Hematopoietic multipotent progenitor cell treated with erythropoietin and hydrocortisone succinate and interleukin-3 and kit ligand, for 6 days (in vitro differentiated cells): Measurements from ENCODE around the gene CAPN9.
"Not testable (repeated sequence)": the region's sequence is repeated elsewhere in the genome, so short reads cannot be mapped to it uniquely, and the experiment has no call there.

Source experiments
- DNase-seq: peaks from one replicate; pipeline ENCODE4 v3.0.0-alpha.2; 2015

The CAPN9 gene, protein sequence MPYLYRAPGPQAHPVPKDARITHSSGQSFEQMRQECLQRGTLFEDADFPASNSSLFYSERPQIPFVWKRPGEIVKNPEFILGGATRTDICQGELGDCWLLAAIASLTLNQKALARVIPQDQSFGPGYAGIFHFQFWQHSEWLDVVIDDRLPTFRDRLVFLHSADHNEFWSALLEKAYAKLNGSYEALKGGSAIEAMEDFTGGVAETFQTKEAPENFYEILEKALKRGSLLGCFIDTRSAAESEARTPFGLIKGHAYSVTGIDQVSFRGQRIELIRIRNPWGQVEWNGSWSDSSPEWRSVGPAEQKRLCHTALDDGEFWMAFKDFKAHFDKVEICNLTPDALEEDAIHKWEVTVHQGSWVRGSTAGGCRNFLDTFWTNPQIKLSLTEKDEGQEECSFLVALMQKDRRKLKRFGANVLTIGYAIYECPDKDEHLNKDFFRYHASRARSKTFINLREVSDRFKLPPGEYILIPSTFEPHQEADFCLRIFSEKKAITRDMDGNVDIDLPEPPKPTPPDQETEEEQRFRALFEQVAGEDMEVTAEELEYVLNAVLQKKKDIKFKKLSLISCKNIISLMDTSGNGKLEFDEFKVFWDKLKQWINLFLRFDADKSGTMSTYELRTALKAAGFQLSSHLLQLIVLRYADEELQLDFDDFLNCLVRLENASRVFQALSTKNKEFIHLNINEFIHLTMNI

DNA sequence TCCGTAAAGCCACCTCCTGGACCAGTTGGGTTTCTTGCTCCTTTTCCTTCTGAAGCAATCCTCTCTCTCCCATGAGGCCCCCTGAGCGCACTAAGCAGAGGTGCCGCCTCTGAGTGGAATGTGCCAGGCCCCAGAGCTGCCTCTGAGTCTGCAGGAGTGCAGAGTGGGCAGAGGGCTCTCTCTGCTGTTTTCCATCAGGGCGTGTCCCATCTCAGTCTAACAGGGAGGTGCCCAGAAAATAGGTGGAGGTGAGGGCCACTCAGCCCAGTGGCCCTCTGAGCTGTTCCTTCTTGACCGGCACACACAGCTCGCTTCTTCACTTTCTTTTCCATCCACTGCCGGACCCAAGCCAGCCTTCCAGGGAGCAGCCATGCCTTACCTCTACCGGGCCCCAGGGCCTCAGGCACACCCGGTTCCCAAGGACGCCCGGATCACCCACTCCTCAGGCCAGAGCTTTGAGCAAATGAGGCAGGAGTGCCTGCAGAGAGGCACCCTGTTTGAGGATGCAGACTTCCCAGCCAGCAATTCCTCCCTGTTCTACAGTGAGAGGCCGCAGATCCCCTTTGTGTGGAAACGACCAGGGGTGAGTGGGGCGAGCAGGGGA lies at the start of gene CAPN9:
TSS of gene CAPN9 (plus strand) at position 262 of the 604 bp plus-strand sequence. CDS start at position 371, 109 bp downstream.
- no peak for DNase-seq

DNA sequence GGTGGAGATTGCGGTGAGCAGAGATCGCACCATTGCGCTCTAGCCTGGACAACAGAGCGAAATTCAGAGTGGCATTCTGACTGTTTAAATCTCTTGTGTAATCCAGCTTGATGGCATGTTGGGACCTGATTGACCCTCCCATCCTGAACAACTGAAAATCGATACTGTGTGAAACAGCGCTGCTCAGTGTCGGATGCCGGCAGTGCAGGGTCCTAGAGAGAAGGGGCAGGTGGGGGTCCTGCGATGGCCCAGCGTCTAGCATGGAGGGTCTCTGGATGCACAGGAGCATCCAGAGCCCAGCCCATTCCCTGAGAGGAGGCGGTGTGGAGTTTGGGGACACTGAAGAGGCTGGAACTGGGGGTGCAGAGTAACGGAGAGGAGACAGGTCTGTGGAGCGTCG lies 49.1 kb upstream of the CAPN9 start:
- no peak for DNase-seq

DNA sequence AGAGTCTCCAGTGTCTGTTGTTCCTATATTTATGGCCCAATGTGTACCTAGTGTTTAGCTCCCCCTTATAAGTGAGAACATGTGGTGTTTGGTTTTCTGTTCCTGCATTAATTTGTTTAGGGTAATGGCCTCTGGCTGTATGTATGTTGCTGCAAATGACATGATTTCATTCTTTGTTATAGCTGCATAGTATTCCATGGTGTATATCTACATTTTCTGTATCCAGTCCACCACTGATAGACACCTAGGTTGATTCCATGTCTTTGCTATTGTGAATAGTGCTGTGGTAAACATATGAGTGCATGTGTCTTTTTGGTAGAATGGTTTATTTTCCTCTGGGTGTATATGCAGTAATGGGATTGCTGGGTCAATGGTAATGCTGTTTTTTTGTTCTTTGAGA lies 48.2 kb upstream of the CAPN9 start:
- not testable (repeated sequence) for DNase-seq

DNA sequence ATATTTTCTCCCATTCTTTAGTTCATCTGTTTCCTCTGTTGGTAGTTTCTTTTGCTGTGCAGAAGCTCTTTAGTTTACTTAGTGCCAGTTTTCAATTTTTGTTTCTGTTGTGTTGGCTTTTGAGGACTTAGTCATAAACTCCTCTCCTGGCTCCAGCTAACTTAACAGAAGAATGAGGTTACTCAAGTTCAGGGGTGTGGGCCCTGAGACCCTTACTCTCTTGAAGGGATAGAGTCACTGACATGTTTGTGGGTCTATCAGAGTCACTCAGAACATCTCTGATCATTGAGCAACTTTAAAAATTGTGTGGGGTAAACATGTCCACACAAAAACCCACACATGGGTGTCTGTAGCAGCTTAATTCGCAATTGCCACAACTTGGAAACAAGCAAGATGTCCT lies 47.5 kb upstream of the CAPN9 start:
- DNase-seq: no peak

DNA sequence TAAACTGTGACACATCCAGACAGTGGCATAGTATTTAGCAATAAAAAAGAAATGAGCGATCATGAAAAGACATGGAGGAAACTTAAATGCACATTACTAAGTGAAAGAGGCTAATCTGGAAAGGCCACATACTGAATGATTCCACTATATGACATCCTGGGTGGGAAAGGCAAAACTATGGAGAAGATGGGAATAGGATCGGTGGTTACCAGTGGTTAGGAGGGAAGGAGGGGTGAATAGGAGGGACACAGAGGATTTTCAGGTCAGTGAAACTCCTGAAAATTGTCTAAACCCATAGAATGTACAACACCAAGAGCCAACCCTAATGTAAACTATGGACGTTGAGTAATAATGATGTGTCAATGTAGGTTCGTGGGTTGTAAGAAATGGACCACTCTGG lies 47.1 kb upstream of the CAPN9 start:
- DNase-seq: no peak

DNA sequence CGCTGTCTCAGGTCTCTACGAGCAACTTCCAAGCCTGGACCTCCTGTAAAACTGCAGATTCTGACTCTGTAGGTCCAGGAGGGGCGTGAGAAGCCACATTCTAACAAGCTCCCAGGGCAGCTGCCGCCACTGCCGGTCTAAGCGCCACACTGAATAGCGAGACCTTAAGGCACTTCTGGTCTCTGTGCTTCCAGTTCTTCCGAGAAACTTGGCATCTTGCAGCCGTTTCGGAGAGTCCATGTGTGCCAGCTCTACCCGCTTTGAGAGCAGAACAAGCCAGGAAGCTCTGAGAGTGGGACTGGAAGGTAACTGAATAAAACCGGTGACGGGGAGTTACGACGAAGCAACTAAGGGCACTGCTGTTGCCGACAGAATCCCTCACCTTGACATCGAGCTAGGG lies 45.8 kb upstream of the CAPN9 start:
- no peak for DNase-seq

DNA sequence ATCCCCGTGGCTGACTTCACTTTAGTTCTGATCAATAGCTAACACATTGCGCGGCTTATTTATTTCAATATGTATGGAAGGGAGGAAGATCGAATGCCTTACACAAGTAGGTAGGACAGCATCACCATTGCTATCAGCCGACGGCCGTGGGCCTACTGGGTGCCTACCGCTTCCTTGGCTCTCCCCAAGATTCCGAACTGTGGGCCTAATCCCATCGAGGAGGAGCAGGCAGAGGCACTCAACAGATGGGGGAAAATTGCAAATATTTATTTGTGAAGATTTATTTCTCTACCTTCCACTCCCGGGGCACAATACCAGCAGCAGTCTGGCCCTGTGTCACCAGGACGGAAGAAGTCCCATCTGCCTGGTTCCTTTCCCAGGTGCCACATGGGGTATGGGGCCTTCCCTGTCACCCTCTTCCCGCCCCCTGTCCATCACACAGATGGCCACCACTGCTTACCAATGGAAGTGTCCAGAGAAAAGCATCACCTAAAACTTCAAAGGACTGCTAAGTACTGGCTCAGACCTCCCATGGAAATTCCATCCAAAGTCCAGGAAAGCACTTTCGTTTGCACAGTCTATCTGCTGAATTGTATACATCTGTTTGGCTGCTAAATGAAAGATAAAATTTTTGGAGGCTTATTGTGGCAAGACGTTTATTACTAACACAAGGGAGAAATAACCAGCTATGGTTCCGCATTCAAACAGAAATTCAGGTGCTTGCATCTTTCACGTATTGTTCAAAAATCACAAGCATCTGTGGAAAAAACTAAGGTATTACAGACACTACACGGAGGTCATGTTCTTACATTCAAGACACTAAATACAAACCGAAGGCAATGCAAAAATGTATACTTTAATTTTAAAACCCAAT lies 45.1 kb upstream of the CAPN9 start:
- no peak for DNase-seq

DNA sequence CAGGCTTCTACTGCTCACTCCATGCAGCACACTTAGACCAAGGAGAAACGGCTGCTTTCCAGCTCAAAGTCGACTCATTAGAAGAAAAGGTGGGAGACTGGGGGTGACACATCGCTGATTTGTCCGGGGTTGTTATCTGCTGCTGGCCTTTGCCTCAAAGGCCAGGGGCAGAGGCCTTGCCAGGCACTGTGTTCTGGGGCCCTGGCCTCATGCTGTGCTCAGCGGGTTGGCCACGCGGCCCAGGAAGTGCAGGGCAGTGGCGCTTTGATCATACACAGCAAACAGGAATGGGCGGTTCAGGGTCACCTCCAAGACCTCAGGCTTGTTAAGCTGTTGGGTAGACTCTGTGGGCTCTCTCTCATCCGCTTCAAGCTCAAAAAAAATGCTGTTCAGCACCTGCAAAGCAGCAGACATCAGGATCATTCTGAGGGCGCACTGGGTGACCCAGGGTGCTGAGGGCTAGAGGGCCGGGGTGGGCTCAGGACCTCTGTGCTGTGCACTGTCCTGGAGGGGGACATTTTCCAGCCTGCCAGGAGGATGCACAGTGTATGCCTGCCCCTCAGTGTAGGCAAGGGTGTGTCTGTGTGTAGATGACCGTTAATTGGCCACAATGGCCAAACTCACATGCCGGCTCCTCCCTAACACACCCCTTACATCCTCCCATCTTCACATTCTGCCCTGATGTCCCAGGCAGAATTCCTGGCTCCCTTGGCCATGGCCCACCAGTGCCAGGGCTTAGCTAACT lies 44.1 kb upstream of the CAPN9 start:
- no peak for DNase-seq

DNA sequence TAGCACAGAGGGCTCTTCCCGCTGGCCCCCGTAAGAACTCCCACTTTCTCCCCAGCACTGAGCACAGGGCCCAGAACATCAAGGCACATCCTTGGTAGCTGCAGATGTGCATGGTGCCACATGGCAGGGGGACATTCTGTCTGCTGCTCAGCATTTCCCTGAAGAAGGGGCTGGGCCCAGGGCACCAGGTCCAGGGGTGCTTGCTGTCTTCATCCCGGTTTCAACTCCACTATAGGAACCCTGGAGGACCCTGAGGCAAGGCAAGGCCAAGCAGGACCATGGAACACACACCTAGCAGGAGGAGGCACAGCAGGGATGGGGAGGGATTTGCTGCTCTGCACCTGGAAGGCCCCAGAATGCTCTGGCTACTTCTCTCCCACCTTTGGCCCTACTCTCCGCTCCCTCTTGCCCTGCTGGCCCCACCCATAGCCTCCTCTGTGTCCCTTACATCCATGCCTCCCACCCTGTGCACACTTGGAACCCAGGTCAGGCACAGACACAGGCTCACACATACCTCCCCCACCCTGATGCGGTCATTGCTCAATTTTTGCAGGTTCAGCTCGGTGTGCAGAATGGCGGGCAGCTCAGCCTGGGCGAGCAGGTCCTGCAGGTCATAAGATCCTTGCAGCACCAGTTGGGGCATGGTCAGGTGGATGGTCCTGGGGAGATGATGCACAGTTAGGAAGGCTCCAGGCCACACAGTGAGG lies 43.4 kb upstream of the CAPN9 start:
- no peak for DNase-seq

DNA sequence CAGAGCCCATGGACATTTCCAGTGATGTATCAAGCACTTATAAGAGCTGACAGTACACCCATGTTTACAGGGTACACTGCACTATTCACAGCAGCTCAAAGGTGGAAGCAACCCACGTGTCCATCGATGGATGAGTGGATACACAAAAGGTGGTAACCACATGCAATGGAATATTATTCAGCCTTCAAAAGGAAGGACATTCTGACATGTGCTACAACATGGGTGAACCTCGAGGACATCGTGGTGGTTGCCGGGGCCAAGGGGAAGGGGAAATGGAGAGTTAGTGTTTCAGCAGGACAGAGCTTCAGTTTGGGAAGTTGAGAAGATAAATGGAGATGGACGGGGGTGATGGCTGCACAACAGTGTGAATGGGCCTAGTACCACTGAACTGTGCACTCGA lies 42.4 kb upstream of the CAPN9 start:
- no peak for DNase-seq

DNA sequence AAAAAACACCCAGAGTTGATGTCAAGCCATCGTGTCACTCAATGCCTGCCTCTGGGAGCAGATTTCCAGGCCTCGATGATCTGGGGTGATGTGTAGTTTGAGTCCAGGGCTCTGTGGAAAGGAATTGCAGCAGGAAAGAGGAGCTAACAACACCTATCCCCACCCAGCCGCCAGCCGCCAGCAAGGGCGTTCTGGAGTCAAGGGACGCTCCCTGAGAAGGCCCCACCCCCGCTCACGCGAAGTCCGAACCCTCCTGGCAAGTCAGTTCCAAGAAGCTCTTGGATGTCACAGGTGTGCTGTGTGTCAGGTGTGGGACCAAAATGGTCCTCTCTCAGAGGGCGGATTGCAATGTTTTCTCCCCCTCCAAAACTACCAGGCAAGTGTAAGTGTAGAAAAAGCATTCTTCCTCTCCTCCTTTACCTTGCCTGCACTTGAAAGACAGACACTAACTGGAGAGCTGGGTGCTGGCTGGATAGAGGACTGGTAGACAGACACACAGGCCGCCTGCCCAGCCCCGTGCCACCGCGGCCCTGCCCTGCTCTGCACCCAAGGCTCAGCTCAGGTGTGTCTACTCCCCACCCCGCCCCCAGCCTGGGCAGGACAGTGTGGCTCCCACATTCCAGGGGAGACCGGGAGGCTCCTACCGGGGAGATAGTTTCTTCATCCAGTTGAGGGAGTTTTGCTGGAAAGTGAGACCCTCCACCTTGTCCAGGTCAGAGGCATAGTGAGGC lies 41.7 kb upstream of the CAPN9 start:
- no peak for DNase-seq

DNA sequence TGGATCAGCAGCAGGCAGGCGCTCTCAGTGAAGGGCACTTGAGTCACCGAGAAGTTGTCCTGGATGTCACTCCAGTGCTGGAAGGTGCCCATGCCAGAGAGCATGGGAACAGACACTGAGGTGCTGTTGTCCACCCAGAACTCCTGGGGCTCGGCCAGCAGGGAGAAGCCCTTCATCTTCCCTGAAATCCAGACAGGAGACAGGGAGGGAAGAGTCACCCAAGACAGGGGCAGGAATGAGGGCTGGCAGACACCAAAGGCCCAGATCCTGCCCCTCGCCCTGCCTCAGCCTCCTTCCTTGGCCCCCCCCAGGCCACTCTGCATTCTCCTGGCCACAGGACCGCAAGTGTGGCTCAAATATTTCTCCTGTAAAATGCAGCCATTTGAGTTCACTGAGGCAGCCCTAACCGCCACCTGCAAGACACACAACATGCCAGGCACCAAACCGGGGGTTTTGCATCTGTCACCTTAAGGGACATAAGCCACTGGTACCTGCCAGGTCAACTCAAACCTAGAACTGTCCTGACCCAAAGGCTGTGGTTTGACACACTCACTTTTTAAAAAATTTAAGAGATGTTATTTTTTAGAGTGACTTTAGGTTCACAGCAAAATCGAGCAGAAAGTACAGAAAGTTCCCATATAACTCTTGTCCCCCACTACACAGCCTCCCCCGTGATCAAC lies 41.0 kb upstream of the CAPN9 start:
- DNase-seq: no peak

DNA sequence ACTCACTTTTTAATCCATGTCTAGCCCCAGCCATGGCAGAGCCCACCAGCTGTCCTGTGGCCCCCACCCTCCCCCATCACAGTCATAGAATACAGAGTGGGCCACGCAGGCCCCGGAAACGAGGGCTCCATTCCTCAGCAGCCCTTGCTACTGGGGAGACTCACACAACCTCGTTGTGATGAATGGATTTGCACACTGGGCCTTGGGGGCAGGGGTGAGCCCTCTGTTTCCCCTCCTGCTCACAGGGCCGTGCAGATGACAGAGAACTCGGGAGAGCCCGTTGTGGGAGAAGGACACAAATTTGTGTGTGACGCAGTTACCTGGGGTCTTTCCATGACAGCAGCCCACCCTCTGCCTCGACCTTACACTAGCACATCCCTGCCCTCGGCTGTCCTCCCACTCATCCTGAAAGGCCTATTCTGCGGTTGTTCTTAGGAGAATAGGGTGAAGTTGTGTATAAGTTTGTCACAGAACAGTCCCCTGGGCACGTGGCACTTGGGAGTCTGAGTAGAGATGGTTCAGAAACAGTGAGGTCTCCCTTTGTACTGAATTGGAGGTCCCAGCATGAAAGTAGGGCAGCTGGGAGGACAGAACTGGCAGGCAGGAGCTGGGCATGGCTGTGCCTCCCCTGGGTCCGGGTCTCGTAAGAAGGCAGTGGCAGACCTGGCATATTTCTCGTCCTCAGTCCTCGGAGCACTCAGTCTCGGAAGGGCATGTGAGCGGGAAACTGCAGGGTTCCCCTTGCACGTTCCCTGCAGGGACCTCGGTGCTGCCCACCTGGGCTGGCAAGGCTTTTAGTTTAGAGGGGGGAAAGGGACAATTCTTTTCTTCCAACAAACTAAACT lies 40.1 kb upstream of the CAPN9 start:
- no peak for DNase-seq

DNA sequence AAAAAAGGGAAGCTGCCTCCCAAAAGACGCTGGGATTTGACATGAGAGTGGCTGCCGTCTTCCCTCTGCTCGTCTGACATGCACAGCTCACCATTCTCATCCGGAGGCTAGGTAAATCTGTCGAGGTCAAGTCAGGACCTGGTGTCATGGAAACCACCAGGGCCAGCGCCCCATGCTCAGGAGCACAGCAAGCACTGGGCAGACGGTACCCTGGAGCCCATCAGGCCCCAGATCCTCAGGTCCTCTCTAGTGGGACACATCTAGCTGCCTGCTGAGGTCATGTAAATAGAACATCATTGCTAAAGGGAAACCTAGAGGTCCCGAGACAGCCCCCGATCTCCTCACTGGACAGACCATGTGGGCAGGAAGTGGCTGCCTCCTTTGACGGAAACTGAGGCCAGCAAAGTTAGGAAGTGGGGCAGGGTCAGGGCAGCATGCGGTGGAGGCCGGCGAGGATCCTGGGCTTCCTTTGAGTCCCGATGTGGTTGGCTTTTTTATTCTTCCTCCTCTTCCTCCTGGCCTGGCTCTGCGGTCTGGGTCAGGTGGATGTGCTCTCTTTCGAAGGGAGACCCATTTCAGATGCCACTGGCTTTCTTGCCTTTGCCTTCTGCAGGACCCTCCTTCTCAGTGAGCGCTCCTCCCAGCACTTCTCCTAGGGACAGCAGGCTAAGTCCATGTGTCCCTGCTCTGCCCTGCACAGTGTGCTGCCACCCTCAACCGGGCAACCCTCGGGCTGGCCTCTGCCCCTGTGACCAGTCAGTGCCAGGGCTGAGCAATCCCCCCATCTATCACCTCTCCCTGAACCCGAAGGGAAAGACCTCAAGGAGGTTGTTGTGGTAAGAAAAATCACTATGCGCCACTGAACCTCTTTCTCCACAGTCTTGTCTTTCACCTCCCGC lies 39.2 kb upstream of the CAPN9 start:
- no peak for DNase-seq

DNA sequence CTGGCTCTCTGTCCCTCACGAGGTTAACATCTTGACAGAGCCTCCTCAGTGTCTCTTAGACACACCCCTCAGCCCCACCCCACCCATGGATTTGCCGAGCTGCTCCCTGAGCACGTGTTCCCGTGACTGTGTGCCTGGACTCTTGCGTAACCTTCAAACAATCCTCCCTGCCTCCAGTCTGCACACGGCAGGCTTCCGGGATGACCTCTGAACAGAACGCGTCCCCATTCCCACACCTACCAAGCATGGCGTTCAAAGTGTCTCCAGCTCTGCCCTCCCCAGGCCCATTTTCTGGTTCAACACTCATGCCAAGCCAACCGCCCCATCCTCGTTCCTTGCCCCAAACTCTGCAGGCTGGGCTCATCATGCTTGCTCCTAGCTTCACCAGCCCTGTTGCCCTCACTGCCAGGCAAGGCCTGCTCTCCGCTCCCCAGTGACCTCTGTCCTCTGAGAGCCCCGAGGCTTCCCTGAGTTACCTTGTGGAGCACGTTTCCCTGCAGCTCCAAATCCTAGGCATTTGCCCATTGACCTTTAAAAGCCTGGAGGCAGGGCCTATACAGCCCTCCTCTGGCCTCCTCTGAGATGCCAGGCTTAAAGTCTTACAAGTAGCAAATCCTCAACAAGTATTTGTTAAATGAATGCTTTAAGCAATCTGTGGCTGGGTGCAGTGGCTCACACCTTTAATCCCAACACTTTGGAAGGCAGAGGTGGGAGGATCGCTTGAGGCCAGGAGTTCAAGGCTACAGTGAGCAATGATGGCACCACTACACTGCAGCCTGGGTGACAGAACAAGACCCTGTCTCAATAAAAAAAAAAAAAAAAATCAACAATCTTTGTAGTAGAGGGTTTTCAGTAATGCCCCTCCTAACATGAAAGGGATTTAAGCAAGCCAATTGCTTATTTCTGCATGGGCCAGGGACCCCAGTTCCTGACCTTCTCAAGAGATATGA lies 38.3 kb upstream of the CAPN9 start:
- no peak for DNase-seq

DNA sequence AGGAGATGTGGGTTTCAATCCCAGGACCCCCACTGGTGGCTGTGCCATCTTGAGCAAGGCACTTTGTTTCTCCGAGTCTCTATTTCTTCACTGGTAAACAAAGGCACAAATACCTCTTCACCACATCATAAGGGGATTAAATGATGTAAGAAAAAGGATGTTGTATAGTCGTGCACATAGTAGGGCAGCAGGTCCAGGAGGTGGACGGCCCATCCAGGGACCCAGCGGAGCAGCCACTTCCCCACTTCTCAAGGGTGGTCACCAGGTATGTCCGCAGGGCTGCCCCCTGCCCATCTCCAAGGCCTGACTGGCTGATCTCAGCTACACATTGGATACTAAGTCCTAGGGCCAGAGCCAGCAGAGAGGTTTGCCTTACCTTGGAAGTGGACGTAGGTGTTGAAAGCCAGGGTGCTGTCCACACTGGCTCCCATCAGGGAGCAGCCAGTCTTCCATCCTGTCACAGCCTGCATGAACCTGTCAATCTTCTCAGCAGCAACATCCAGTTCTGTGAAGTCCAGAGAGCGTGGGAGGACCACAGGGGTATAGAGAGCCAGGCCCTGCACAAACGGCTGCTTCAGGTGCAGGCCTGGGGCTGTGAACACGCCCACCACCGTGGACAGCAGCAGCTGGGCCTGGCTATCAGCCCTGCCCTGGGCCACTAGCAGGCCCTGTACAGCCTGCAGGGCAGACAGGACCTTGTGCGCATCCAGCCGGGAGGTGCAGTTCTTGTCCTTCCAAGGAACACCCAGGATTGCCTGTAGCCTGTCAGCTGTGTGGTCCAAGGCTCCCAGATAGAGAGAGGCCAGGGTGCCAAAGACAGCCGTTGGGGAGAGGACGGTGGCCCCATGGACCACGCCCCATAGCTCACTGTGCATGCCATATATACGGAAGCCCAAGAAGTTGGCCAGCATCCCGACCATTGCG lies 37.3 kb upstream of the CAPN9 start:
- no peak for DNase-seq
